Keratinocyte (primary cell): Measurements from ENCODE around the gene TRIM26. TPM values are rescaled to one million over a fixed set of nuclear protein-coding genes. Genes with fewer than 3 reads are reported as not detected.
"Not testable (repeated sequence)": the region's sequence is repeated elsewhere in the genome, so short reads cannot be mapped to it uniquely, and the experiment has no call there.

Experiments used
- DNase-seq: peaks from one replicate; pipeline ENCODE4 v3.0.0-alpha.2; 2011; ENCODE audit warnings: low read depth, missing footprints, low spot score
- FAIRE-seq: peaks from 2 replicates; lab custom pipeline; 2011; peaks lifted over from hg19 to GRCh38; lab: Jason Lieb, UNC
- H2AFZ ChIP-seq: 2 replicates; pipeline ENCODE4 v1.6.0; 2012; ENCODE audit warnings: low read length, control low read depth, inconsistent platforms; ENCODE audit not compliant: control insufficient read depth
- H3K27ac ChIP-seq: 2 replicates; pipeline ENCODE4 v1.5.1; 2011; ENCODE audit warnings: low read length; ENCODE audit not compliant: control insufficient read depth, insufficient read depth
- H3K27me3 ChIP-seq: 3 replicates; pipeline ENCODE4 v1.6.0; 2011; ENCODE audit warnings: low read length; ENCODE audit not compliant: control insufficient read depth, insufficient read depth; ENCODE audit errors: extremely low read depth
- H3K36me3 ChIP-seq, 2 experiments: 2 replicates in 1 of 2; 3 replicates in 1 of 2; pipeline ENCODE4 v1.5.1; 2011; ENCODE audit warnings: low read length in 2 of 2, mild to moderate bottlenecking in 1 of 2; ENCODE audit not compliant: control insufficient read depth in 2 of 2, insufficient read depth in 2 of 2; ENCODE audit errors: extremely low read depth in 1 of 2
- H3K4me1 ChIP-seq: 3 replicates; pipeline ENCODE4 v1.5.1; 2011; ENCODE audit warnings: low read length; ENCODE audit not compliant: control insufficient read depth, insufficient read depth; ENCODE audit errors: extremely low read depth
- H3K4me2 ChIP-seq: 3 replicates; pipeline ENCODE4 v1.6.0; 2011; ENCODE audit warnings: low read depth, low read length; ENCODE audit not compliant: control insufficient read depth, insufficient read depth; ENCODE audit errors: extremely low read depth
- H3K4me3 ChIP-seq, 3 experiments: fragments of 200-600 bp in 1 of 3; sonication (generic) in 1 of 3; 2 replicates in 2 of 3; 3 replicates in 1 of 3; pipeline ENCODE4 v1.5.1; 2011 to 2016; ENCODE audit warnings: low read length in 3 of 3, mild to moderate bottlenecking in 3 of 3, control low read depth in 2 of 3, inconsistent platforms in 1 of 3, low read depth in 1 of 3, mixed read lengths in 1 of 3, mixed run types in 1 of 3, moderate library complexity in 1 of 3; ENCODE audit not compliant: control insufficient read depth in 2 of 3, insufficient read depth in 2 of 3; ENCODE audit errors: extremely low read depth in 1 of 3
- H3K79me2 ChIP-seq: 2 replicates; pipeline ENCODE4 v1.6.0; 2012; ENCODE audit warnings: low read length; ENCODE audit not compliant: control insufficient read depth, insufficient read depth
- H3K9ac ChIP-seq: 3 replicates; pipeline ENCODE4 v1.6.0; 2011; ENCODE audit warnings: low read length; ENCODE audit not compliant: control insufficient read depth, insufficient read depth; ENCODE audit errors: extremely low read depth
- H3K9me1 ChIP-seq: 3 replicates; pipeline ENCODE4 v1.6.0; 2011; ENCODE audit warnings: low read length; ENCODE audit not compliant: control insufficient read depth, insufficient read depth; ENCODE audit errors: extremely low read depth
- H3K9me3 ChIP-seq: 2 replicates; pipeline ENCODE4 v1.5.1; 2012; ENCODE audit warnings: low read depth, low read length; ENCODE audit not compliant: control insufficient read depth
- H4K20me1 ChIP-seq: 3 replicates; pipeline ENCODE4 v1.6.0; 2011; ENCODE audit warnings: low read length; ENCODE audit not compliant: control insufficient read depth, insufficient read depth; ENCODE audit errors: extremely low read depth
- CTCF ChIP-seq, 3 experiments: IDR thresholded peaks in 1 of 3; conservative IDR thresholded peaks in 1 of 3; optimal IDR thresholded peaks in 1 of 3; 2 replicates in 2 of 3; 3 replicates in 1 of 3; pipeline versions ENCODE3 to v1.5.1; 2011; ENCODE audit warnings: low read length in 3 of 3, mild to moderate bottlenecking in 3 of 3, moderate library complexity in 2 of 3, control low read depth in 1 of 3, inconsistent platforms in 1 of 3; ENCODE audit not compliant: insufficient read depth in 2 of 3; ENCODE audit errors: extremely low read depth in 1 of 3
- EZH2 ChIP-seq: IDR thresholded peaks from one replicate; pipeline ENCODE4 v1.6.1; 2012; ENCODE audit warnings: inconsistent platforms, mild to moderate bottlenecking, low read length, moderate library complexity
- dilution Hi-C: fragments of 300-500 bp; cut with MboI; formaldehyde crosslinking; loops from one replicate; pipeline ENCODE4 v1.7.0; 2020; ENCODE audit warnings: low sequenced_read_pairs; ENCODE audit not compliant: extremely low pct_ligation_motif_present
- polyA plus RNA-seq, 5 experiments: library from polyadenylated mRNA; depleted of rRNA in 3 of 5; stranded (reverse) in 3 of 5; stranded (forward) in 1 of 5; unstranded in 1 of 5; fragments of >200 nt; gene quantifications; 1 replicate in 1 of 5; 2 replicates in 3 of 5; 3 replicates in 1 of 5; pipeline versions ENCODE4 v1.2.1 to v1.2.3, GENCODE V29; 2011 to 2012; ENCODE audit warnings: missing spikeins in 2 of 5, low read depth in 1 of 5, low replicate concordance in 1 of 5

The TRIM26 gene
- polyA plus RNA-seq, 1 donor (not counting 4 experiments of a cell fraction or from before 2014, with no cell fraction given), result 34.7 TPM

- FAIRE-seq, result no peak
- H3K79me2 ChIP-seq, result no peaks in the 10 kb centered on the region
- H3K9me1 ChIP-seq, result no peaks in the 10 kb centered on the region
- no peaks in the 10 kb centered on the region for H3K4me1 ChIP-seq
- no peaks in the 10 kb centered on the region for H3K9me3 ChIP-seq
- DNase-seq, result no peak
- H3K27me3 ChIP-seq, result peaks cover 22% of the 10 kb centered on the region
- H4K20me1 ChIP-seq, result no peaks in the 10 kb centered on the region
- H3K27ac ChIP-seq, result no peak overlapping the region
- H3K4me3 ChIP-seq, result no peak overlapping the region
- no peak overlapping the region for H3K9ac ChIP-seq
- no peak overlapping the region for H2AFZ ChIP-seq
- dilution Hi-C loops, result no loop called here
- H3K36me3 ChIP-seq, result no peaks in the 10 kb centered on the region
- TF ChIP-seq EZH2 (no peak), CTCF (optimal IDR thresholded peaks at IDR 0.05 in 1 of 3, IDR thresholded peaks at IDR 0.05 in 1 of 3, conservative IDR thresholded peaks at IDR 0.05 in 1 of 3; ENCODE audit: extremely low read depth in 1 of 3, insufficient read depth in 2 of 3, low read length in 3 of 3) (no peak)
- no peak overlapping the region for H3K4me2 ChIP-seq
These were observed 69.4 kb downstream of the TRIM26 start for GRCh38 chr6:30143780-30144179.

GRCh38 chr6:30142665-30143064, 70.5 kb downstream of the TRIM26 start:
- Histone ChIP-seq H2AFZ (no peak overlapping the region), H3K9ac (no peak overlapping the region), H3K79me2 (no peaks in the 10 kb centered on the region), H3K4me2 (no peak overlapping the region), H3K4me3 (no peak overlapping the region), H3K36me3 (no peaks in the 10 kb centered on the region), H3K9me1 (no peaks in the 10 kb centered on the region), H4K20me1 (no peaks in the 10 kb centered on the region), H3K27me3 (peaks cover 22% of the 10 kb centered on the region), H3K9me3 (no peaks in the 10 kb centered on the region), H3K27ac (no peak overlapping the region), H3K4me1 (no peaks in the 10 kb centered on the region)
- no peak for FAIRE-seq
- no peak for DNase-seq
- dilution Hi-C loops, result no loop called here
- no peak for TF ChIP-seq EZH2
- TF ChIP-seq CTCF (optimal IDR thresholded peaks at IDR 0.05 in 1 of 3, IDR thresholded peaks at IDR 0.05 in 1 of 3, conservative IDR thresholded peaks at IDR 0.05 in 1 of 3; ENCODE audit: extremely low read depth in 1 of 3, insufficient read depth in 2 of 3, low read length in 3 of 3), result no peak

GRCh38 chr6:30140240-30140639, 73.0 kb downstream of the TRIM26 start:
- DNase-seq, H3K36me3 ChIP-seq, H3K9me3 ChIP-seq, H4K20me1 ChIP-seq, dilution Hi-C loops, H3K4me3 ChIP-seq, H3K27ac ChIP-seq, H2AFZ ChIP-seq, H3K9me1 ChIP-seq, H3K9ac ChIP-seq, H3K4me1 ChIP-seq, H3K4me2 ChIP-seq, H3K79me2 ChIP-seq, FAIRE-seq: not testable (repeated sequence)
- H3K27me3 ChIP-seq, result peaks cover 20% of the 10 kb centered on the region
